GM21423 (cell line): ENCODE measurements around the gene LARP4B.

Experiments
- ATAC-seq: cut with Tn5 transposase; IDR thresholded peaks from one replicate; pipeline ENCODE4 v1.9.1; 2021; ENCODE audit warnings: mild to moderate bottlenecking, moderate library complexity; ENCODE audit not compliant: unreplicated experiment

Gene LARP4B

DNA sequence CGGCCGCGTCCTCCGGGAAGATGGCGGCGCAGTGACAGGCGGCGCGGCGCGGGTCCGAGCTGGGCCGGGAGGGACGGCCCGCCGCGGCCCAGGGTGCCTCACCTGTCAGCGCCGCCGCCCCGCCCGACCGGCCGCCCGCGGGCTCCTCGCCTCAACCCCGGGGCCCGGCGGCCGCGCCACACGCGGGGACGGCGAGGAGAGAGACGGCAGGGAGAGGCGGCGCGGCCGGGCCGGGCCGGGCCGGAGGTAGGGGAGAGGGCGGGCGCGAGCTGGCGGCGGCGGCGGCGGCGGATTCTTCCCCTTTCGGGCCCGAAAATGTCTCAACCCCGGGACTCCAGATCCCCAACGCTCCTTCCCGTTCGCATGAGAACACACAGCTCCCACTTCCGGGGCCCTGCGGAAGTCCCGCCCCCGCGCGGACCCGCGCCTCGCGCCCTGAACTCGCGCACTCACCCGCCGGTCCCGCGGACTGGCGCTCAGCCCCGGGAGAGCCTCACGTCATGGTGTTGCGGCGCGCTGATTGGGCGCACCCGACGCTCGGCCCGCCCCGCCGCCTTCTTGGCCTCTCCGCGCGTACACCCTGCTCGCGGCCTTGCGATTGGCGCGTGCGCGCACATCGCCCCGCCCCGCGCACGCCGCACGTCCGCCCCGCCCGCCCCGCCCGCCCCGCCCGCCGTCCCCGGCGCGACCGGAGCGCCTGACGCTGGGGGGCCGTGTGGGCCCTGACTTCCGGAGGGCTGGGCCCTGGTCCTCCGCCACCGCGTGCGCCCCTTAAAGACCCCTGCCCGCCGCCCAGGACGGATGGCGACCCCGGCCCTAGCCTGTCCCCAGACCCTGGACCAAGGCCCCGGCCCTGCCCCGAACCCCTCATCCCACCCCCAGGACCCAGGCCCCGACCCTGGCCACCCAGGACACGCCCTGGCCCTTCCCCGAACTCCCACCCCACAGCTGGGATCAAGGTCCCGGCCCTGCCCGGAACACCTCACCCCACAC lies at the start of gene LARP4B:
Gene LARP4B, minus strand, starts transcription at position 380 of the 993 bp plus-strand sequence. CDS start 45,984 bp downstream, outside the sequence.
- peak; percentile 91 for ATAC-seq

DNA sequence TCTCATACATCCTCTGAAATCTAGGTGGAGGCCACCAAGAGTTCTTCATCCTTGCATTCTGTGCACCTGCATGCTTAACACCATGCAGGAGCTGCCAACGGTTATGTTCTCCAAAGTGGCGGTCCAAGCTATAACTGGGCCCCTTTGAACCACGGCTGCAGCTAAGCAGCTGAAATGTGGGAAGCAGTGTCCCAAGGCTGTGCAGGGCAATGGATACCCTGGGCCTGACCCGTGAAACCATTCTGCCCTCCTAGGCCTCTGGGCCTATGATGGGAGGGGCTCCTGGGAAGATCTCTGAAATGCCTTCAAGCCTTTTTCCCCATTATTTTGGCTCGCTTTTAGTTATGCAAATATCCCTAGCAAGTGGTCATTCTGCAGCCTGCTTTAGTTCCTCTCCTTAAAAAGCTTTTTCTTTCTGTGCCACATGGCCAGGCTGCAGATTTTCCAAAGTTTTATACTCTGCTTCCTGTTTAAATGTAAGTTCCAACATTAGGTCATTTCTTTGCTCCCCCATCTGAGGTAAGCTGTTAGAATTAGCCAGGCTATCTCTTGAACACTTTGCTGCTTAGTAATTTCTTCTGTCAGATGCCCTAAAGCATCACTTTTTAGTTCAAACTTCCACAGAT lies 49.1 kb upstream of the LARP4B start:
- no peak for ATAC-seq

GRCh38 chr10:978826-979421 lies 47.4 kb upstream of the LARP4B start:
- ATAC-seq = no peak

DNA sequence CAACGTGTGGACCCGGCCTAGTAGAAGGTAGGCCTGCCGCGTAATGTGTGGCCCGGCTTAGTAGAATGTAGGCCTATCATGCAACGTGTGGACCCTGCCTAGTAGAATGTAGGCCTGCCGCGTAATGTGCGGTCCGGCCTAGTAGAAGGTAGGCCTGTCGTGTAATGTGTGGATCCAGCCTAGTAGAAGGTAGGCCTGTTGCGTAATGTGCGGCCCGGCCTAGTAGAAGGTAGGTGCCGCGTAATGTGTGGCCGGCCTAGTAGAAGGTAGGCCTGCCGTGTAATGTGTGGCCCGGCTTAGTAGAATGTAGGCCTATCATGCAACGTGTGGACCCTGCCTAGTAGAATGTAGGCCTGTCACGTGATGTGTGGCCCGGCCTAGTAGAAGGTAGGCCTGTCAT lies 44.8 kb upstream of the LARP4B start:
- ATAC-seq = no peak

- ATAC-seq = no peak
Measured at GRCh38 chr10:974785-975074, 43.2 kb upstream of the LARP4B start.

DNA sequence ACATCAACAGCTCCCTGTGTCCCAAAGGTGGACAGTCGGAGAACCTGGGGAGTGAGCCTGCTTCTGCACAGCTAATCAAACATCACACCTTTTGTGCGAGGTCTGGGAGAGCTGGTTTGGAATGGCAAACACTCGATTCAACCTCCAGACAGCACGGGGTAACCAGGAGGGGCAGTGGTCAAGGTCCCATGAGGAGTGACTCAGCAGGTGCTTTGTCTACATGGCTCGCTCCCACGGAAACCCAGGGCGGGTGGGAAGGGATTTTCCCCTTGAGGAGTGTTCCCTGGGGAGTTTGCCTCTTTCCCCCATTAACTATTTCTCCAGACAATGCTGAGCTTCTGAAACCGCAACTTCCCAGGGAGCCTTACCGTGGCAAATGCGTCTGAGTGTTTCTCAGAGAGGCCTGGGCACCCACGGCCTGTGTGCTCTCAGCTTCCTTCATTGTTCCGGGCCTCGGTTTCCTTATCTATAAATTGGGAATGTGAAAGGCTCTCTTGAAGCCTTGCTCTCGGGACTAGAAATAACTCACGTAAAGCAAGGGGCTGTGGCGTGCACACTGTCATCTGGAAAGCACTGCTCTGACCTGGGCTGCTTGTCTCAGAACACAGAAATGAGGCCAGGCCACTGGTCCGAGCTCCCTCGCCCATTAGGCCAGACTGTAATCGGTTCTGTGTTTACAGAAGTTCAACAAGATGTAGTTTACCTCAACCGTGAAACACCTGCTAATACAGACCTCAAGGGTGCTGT lies 42.7 kb upstream of the LARP4B start:
- peak; percentile 54 for ATAC-seq

- no peak for ATAC-seq
Measured at GRCh38 chr10:972763-973162, 41.3 kb upstream of the LARP4B start.

DNA sequence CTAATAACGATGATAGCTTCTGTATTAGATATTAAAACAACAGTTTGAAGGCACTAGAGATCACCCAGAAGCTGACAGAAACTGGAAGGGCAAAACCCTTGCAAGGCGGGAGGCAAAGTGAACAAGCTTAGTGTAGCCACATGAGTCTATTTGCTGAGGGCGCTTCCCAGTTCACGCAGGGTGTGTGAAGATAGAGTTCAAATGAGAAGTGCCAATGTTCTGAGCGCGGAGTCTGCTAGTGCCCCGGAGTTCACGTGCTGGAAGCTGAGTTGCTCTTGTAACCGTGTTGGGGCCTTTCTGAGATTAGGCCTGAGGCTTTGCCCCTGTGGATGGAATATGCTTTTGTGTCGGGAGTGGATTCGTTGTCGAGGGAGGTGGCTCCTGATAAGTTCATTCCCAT lies 40.1 kb upstream of the LARP4B start:
- ATAC-seq = no peak

DNA sequence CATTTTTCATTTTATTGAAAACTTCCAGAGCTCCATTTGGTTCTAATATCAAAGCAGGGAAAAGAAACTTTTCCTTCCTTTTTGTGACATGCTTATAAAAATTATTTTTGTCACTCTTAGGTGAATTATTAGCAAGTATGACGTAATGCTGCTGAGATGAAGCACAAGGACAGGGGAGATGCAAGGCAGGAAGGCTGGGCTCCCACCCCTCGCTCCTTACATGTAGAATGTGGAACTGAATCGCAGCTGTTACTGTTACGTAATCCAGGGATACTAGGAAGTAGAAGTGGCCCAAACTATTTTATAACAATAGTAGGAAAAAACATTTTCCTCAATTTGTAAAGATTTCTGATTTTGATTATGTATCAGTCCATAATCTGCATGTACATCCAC lies 39.6 kb upstream of the LARP4B start:
- no peak for ATAC-seq

- no peak for ATAC-seq
Measured at GRCh38 chr10:970311-971149, 39.0 kb upstream of the LARP4B start.

DNA sequence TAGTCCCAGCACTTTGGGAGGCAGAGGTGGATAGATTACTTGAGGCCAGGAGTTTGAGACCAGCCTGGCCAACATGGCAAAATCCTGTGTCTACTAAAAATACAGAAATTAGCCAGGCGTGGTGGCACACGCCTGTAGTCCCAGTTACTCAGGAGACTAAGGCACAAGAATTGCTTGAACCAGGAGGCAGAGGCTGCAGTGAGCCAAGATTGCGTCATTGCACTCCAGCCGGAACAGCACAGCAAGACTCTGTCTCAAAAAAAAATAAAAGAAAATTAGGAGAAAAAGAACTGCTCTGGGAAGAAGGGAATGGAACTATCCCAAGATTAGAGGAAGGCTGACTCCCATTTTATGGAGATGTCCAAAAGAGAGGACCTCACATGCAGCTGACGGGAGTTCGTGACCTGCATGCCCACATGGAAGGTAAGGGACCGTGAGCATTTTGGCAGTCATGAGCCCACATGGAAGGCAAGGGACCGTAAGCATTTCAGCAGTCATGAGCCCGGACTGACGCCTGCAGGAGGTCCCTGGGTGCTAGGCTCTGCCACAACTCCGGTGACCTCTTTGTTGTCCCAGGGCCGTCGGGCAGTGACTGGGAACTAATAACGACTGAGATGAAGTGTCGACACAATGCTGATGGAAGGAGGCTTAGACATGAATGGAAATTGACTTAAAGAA lies 38.1 kb upstream of the LARP4B start:
- ATAC-seq = no peak

GRCh38 chr10:968546-969199 lies 37.2 kb upstream of the LARP4B start:
- ATAC-seq = no peak

DNA sequence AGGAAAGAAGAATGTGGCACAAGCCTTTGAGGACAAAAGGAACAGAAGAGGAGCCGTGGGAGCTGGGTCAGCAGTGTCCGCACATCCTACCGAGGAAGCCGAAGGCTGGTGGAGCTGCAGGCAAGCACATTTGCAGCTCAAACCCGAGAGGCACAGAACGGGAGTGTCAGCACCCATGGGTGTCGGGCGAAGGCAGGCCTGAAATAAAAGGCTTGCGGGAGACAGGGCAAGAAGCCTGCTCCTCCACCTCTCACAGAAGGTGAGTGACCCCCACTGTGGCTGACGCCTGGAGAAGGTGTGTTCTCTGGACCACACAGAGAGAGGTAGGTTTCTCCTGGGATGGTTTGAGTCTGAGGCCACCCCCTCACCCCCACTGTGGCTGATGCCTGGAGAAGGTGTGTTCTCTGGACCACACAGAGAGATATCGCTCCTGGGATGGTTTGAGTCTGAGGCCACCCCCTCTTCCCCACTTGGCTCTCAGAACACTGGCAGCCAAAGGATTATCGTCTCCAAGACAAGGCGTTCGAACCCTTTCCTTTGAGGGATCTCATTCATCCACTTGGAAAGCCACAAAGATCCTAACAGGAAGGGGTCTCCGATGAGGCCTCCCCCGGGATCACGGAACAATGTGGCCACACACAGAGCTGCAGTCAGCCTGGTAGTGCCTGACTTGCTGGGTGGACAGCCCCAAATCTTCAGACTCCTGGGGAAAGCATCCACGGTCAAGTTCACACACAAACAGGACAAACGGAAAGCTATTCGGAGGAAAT lies 35.1 kb upstream of the LARP4B start:
- no peak for ATAC-seq

DNA sequence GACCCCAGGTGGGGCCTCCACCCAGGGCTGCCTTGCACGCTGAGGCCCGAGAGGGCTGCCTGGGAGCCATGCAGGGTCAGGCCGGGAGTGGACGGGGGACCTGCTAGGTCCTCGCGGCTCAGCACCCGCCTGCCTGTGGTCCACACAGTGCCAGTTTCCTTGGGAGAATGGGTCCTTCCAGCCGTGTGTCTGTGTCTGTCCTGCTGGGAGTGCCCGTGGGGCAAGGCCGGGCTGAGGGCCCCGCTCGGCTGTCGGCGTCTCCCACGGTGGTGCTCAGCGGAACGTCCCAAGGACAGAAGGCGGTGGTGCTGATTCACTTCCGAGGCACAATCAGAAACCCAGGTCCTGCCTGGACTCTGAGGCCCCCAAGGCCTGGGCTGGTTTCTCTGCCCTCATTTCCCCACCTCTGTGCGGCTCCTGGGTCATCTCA lies 33.5 kb upstream of the LARP4B start:
- no peak for ATAC-seq

- ATAC-seq = no peak
Measured at GRCh38 chr10:964321-964987, 32.9 kb upstream of the LARP4B start.

DNA sequence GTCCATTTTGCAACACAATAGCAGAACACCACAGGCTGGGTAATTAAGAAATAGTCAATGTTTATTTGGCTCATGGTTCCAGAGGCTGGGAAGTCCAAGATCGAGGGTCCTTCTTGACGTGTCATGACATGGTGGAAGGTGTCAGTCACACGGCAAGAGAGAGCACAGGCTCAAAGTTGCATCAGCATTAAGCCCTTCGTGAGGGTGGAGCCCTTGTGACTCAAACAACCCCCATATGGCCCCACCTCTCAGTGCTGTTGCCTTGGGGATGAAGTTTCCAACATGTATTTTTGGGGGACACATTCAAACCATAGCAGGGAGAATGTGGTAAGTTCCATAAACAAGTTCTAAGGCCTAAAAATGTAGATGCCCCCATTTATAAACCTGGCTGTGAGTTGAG lies 32.1 kb upstream of the LARP4B start:
- ATAC-seq = no peak

- no peak for ATAC-seq
Measured at GRCh38 chr10:963186-963585, 31.7 kb upstream of the LARP4B start.

DNA sequence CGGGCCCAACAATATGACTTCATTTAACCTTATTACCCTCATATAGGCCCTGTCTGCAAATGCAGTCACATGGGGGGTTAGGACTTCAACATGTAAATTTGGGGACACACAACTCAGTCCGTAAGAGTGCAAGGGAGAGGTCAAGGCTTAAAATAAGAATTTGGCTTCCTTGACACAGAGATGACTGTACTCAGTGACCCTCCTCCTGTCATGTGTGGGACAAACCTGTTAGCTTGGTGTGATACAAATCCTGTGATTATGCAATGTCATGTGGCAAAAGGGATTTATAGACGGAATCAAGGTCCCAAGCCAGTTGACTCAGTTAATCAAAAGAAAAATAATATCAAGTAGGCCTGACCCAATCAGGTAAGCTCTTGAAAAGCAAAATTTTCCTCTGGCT lies 30.8 kb upstream of the LARP4B start:
- ATAC-seq = no peak
